ENCODE measurements around the gene PLCXD3. TPM values are rescaled to one million over a fixed set of nuclear protein-coding genes. Genes with fewer than 3 reads are reported as not detected.

PLCXD3 gene
- total RNA-seq, 1 donor from 2014 or later, result 0.51 TPM

- DNase-seq, result no peak
These were observed 232.7 kb downstream of the PLCXD3 start for GRCh38 chr5:41277476-41278245.

- DNase-seq, result no peak
These were observed 234.4 kb downstream of the PLCXD3 start for GRCh38 chr5:41275813-41276512.

- DNase-seq, result peak; percentile 46
These were observed 239.8 kb downstream of the PLCXD3 start for GRCh38 chr5:41270423-41271251.

- DNase-seq, result no peak
These were observed 241.5 kb downstream of the PLCXD3 start for GRCh38 chr5:41268894-41269293.

- DNase-seq, result no peak
These were observed 244.0 kb downstream of the PLCXD3 start for GRCh38 chr5:41266377-41266776.

GRCh38 chr5:41264019-41264418, 246.4 kb downstream of the PLCXD3 start:
- peak; percentile 1 for DNase-seq

GRCh38 chr5:41263335-41263734, 247.1 kb downstream of the PLCXD3 start:
- no peak for DNase-seq
